ENCODE measurements around the gene MFSD6. TPM values are rescaled to one million over a fixed set of nuclear protein-coding genes. Genes with fewer than 3 reads are reported as not detected.
"Not testable (repeated sequence)": the region's sequence is repeated elsewhere in the genome, so short reads cannot be mapped to it uniquely, and the experiment has no call there.

The MFSD6 gene
- total and polyA plus RNA-seq, 2 of the 8 experiments (the other 6 are each of a cell fraction or from before 2014, with no cell fraction given) = 1.8 to 5.1 TPM

GRCh38 chr2:190425883-190426658 lies 17.9 kb downstream of the MFSD6 start:
- Histone ChIP-seq H3K4me2 (ENCODE audit: insufficient read depth in 1 of 2, low read depth in 2 of 2, low read length in 2 of 2) (no peak overlapping the region), H2BK12ac (ENCODE audit: low read depth, low read length) (no peak overlapping the region), H4K20me1 (replicated peaks in 1 of 2; ENCODE audit: control insufficient read depth in 1 of 2, insufficient read depth in 2 of 2, low read length in 2 of 2) (no peaks in the 10 kb centered on the region), H3K79me2 (ENCODE audit: control insufficient read depth in 1 of 2, insufficient read depth in 2 of 2, low read length in 2 of 2) (no peaks in the 10 kb centered on the region), H3K79me1 (ENCODE audit: low read depth, low read length) (no peaks in the 10 kb centered on the region), H3K9me3 (ENCODE audit: insufficient read depth in 2 of 2, low read depth in 1 of 2, low read length in 1 of 2) (peaks cover 0 to 3% of the 10 kb centered on the region in 2 experiments; a peak in 1 of 4 replicates), H3K4me3 (ENCODE audit: extremely low read depth in 1 of 4, insufficient read depth in 2 of 4, low read depth in 3 of 4, low read length in 4 of 4) (no peak overlapping the region), H2AK5ac (ENCODE audit: low read depth, low read length) (no peak overlapping the region), H2BK15ac (ENCODE audit: low read length) (no peak overlapping the region), H3K27me3 (replicated peaks in 1 of 4; ENCODE audit: control insufficient read depth in 3 of 4, extremely low read depth in 1 of 4, insufficient read depth in 3 of 4, low read length in 3 of 4) (no peaks in the 10 kb centered on the region), H3K23ac (ENCODE audit: insufficient read length) (no peak overlapping the region), H2BK20ac (ENCODE audit: low read length) (no peak overlapping the region), H2BK120ac (replicated peaks; ENCODE audit: low read depth, low read length) (no peak overlapping the region), H3K4ac (replicated peaks; ENCODE audit: insufficient read length, low read depth, low read length) (no peak overlapping the region), H3K4me1 (replicated peaks in 1 of 4; ENCODE audit: control insufficient read depth in 3 of 4, insufficient read depth in 4 of 4, low read length in 3 of 4) (no peaks in the 10 kb centered on the region), H3K14ac (ENCODE audit: insufficient read length) (no peak overlapping the region), H4K91ac (replicated peaks; ENCODE audit: insufficient read length, low read length) (no peak overlapping the region), H2BK5ac (ENCODE audit: low read depth, low read length) (no peak overlapping the region), H3K9ac (replicated peaks in 1 of 4; ENCODE audit: extremely low read depth in 1 of 4, low read depth in 3 of 4, low read length in 3 of 4) (no peak overlapping the region), H3K56ac (replicated peaks; ENCODE audit: insufficient read length, low read depth, low read length) (no peak overlapping the region), H3K36me3 (ENCODE audit: control insufficient read depth in 2 of 4, insufficient read depth in 4 of 4, low read length in 3 of 4) (no peaks in the 10 kb centered on the region), H4K8ac (ENCODE audit: extremely low read depth, insufficient read depth, low read length) (no peak overlapping the region), H3K27ac (ENCODE audit: low read depth, low read length) (no peak overlapping the region), H3K23me2 (ENCODE audit: low read depth, low read length) (no peaks in the 10 kb centered on the region), H3K18ac (ENCODE audit: extremely low read depth, low read length) (no peak overlapping the region), H4K5ac (ENCODE audit: insufficient read length, low read depth, low read length) (no peak overlapping the region), H2AFZ (ENCODE audit: low read length) (no peak overlapping the region; the same call in 1 of the 2 replicates)
- CTCF ChIA-PET (ENCODE audit: partially characterized antibody) = no interaction called here
- TF ChIP-seq TAF1 (IDR thresholded peaks at IDR 0.05; ENCODE audit: low read depth, low read length) = no peak
- TF ChIP-seq ASH2L (IDR thresholded peaks at IDR 0.05; ENCODE audit: low read length) = no peak
- DNase-seq (ENCODE audit: low read depth in 1 of 2, low spot score in 2 of 2) (no peak), FAIRE-seq (no peak)
- POLR2A ChIA-PET (ENCODE audit: partially characterized antibody) = no interaction called here

- H3K4me2 ChIP-seq (ENCODE audit: insufficient read depth in 1 of 2, low read depth in 2 of 2, low read length in 2 of 2); H4K20me1 ChIP-seq (replicated peaks in 1 of 2; ENCODE audit: control insufficient read depth in 1 of 2, insufficient read depth in 2 of 2, low read length in 2 of 2); H3K23ac ChIP-seq (ENCODE audit: insufficient read length); H3K79me2 ChIP-seq (ENCODE audit: control insufficient read depth in 1 of 2, insufficient read depth in 2 of 2, low read length in 2 of 2); H2BK15ac ChIP-seq (ENCODE audit: low read length); H2AK5ac ChIP-seq (ENCODE audit: low read depth, low read length); DNase-seq (ENCODE audit: low read depth in 1 of 2, low spot score in 2 of 2); POLR2A ChIA-PET (ENCODE audit: partially characterized antibody); H3K56ac ChIP-seq (replicated peaks; ENCODE audit: insufficient read length, low read depth, low read length); H2BK12ac ChIP-seq (ENCODE audit: low read depth, low read length); H2BK20ac ChIP-seq (ENCODE audit: low read length); H2AFZ ChIP-seq (ENCODE audit: low read length); H4K91ac ChIP-seq (replicated peaks; ENCODE audit: insufficient read length, low read length); H3K4ac ChIP-seq (replicated peaks; ENCODE audit: insufficient read length, low read depth, low read length); H4K8ac ChIP-seq (ENCODE audit: extremely low read depth, insufficient read depth, low read length); H2BK5ac ChIP-seq (ENCODE audit: low read depth, low read length); H3K4me3 ChIP-seq (ENCODE audit: extremely low read depth in 1 of 4, insufficient read depth in 2 of 4, low read depth in 3 of 4, low read length in 4 of 4); H3K79me1 ChIP-seq (ENCODE audit: low read depth, low read length); H3K23me2 ChIP-seq (ENCODE audit: low read depth, low read length); CTCF ChIA-PET (ENCODE audit: partially characterized antibody); H3K9me3 ChIP-seq (ENCODE audit: insufficient read depth in 2 of 2, low read depth in 1 of 2, low read length in 1 of 2); H3K27me3 ChIP-seq (replicated peaks in 1 of 4; ENCODE audit: control insufficient read depth in 3 of 4, extremely low read depth in 1 of 4, insufficient read depth in 3 of 4, low read length in 3 of 4); H3K4me1 ChIP-seq (replicated peaks in 1 of 4; ENCODE audit: control insufficient read depth in 3 of 4, insufficient read depth in 4 of 4, low read length in 3 of 4); H3K27ac ChIP-seq (ENCODE audit: low read depth, low read length); H3K14ac ChIP-seq (ENCODE audit: insufficient read length); FAIRE-seq; H3K9ac ChIP-seq (replicated peaks in 1 of 4; ENCODE audit: extremely low read depth in 1 of 4, low read depth in 3 of 4, low read length in 3 of 4); H2BK120ac ChIP-seq (replicated peaks; ENCODE audit: low read depth, low read length); H3K18ac ChIP-seq (ENCODE audit: extremely low read depth, low read length); H4K5ac ChIP-seq (ENCODE audit: insufficient read length, low read depth, low read length); H3K36me3 ChIP-seq (ENCODE audit: control insufficient read depth in 2 of 4, insufficient read depth in 4 of 4, low read length in 3 of 4): not testable (repeated sequence)
- WGBS, 2 experiments (ENCODE audit: extremely low coverage in 1 of 2, insufficient coverage in 1 of 2, insufficient read length in 1 of 2, insufficient replicate concordance in 2 of 2, low coverage in 1 of 2, low lambda C conversion rate in 2 of 2, missing lambda C conversion rate in 1 of 2) = no CpG with 5 or more reads among the region's 26 CpGs
Observed at GRCh38 chr2:190430866-190431265, 22.7 kb downstream of the MFSD6 start.
